Heart right ventricle (tissue), 16 donors: ENCODE measurements around the gene PHLPP1. TPM values are rescaled to one million over a fixed set of nuclear protein-coding genes. Genes with fewer than 3 reads are reported as not detected.
A peak's percentile ranks its signal among the peaks of the same experiment; 100 is the strongest.

ENCODE experiments used
- ATAC-seq, 8 donors: fragments of 200-7000 bp; cut with Tn5 transposase; one replicate each; pipeline ENCODE4 v1.9.1; 2020; ENCODE audit warnings: mild to moderate bottlenecking in 8 of 8, moderate library complexity in 8 of 8, moderate number of reproducible peaks in 1 of 8
- DNase-seq, 2 donors: peaks; one replicate each; pipeline ENCODE4 v3.0.0-alpha.2; 2020
- H3K27ac ChIP-seq, 10 donors: fragments of 200-600 bp; sonication (generic) in 2 of 10; one replicate each; pipeline versions ENCODE4 v1.5.0 to v1.8.0; 2020 to 2022; ENCODE audit warnings: mild to moderate bottlenecking in 3 of 10
- H3K27me3 ChIP-seq, 7 donors: fragments of 200-600 bp; one replicate each; pipeline ENCODE4 v1.8.0; 2021 to 2022; ENCODE audit warnings: mild to moderate bottlenecking in 2 of 7
- H3K36me3 ChIP-seq, 9 donors: fragments of 200-600 bp; sonication (generic) in 1 of 9; one replicate each; pipeline versions ENCODE4 v1.5.0 to v1.8.0; 2020 to 2022; ENCODE audit warnings: mild to moderate bottlenecking in 2 of 9
- H3K4me1 ChIP-seq, 9 donors: fragments of 200-600 bp; sonication (generic) in 1 of 9; one replicate each; pipeline versions ENCODE4 v1.5.0 to v1.8.0; 2020 to 2022; ENCODE audit warnings: mild to moderate bottlenecking in 4 of 9
- H3K4me3 ChIP-seq, 10 donors: fragments of 200-600 bp; sonication (generic) in 2 of 10; one replicate each; pipeline versions ENCODE4 v1.5.0 to v1.8.0; 2020 to 2022; ENCODE audit warnings: mild to moderate bottlenecking in 7 of 10, moderate library complexity in 2 of 10
- H3K9me3 ChIP-seq, 11 donors: fragments of 200-600 bp in 10 of 11; sonication (generic) in 2 of 11; one replicate each; pipeline versions ENCODE4 v1.5.0 to v1.8.0; 2013 to 2022; ENCODE audit warnings: mild to moderate bottlenecking in 2 of 11, control low read depth in 1 of 11, moderate library complexity in 1 of 11
- CTCF ChIP-seq, 9 donors: fragments of 200-600 bp; sonication (generic) in 2 of 9; IDR thresholded peaks; one replicate each; pipeline versions ENCODE4 v1.5.0 to v1.8.0; 2021 to 2022; ENCODE audit warnings: antibody characterized with exemption in 9 of 9, mild to moderate bottlenecking in 5 of 9, moderate library complexity in 1 of 9
- WGBS, 2 donors: extraction: QIAGEN DNeasy Blood & Tissue Kit; methylation state at CpG; one replicate each; pipeline ENCODE4 v1.1.7; 2013; ENCODE audit warnings: inconsistent platforms in 1 of 2; 5-methylcytosine and 5-hydroxymethylcytosine counted together
- intact Hi-C, 10 donors: fragments of 100-400 bp; cut with DNase I; formaldehyde crosslinking; loops; one replicate each; pipeline versions ENCODE4 v1.11.1 to v1.14.2; 2022
- polyA plus RNA-seq, 2 donors: library from polyadenylated mRNA; stranded (reverse); fragments of 200-250 nt; gene quantifications; one replicate each; pipeline ENCODE4 v1.2.3, GENCODE V29; 2013
- total RNA-seq, 10 donors: library from RNA; stranded (reverse); fragmentation: NEBNext Ultra II Directional in 3 of 10; extraction: Animal tissue kit (Norgen Biotek cat#: 25700) in 3 of 10; gene quantifications; one replicate each; pipeline versions ENCODE4 v1.2.1 to v1.2.4, GENCODE V29; 2021 to 2023
- donor health status: Arrhythmogenic right ventricular cardiomyopathy.
- donor health status: ischemic (EF 13 %, LVEDD 7.1; RV severe dilation, severe dysfunction).
- donor health status: healthy with polysubstance abuse.
- donor health status: DM: no; HTN: yes; CAD: no.
- donor health status: DM: no; HTN: no; CAD: no.
- donor health status: ischemic (EF 25% LVEDD 6.9; RV normal size, moderate dysfunction).
- donor health status: ischemic (EF 25% LVEDD 5.7; RV mildly dilated, moderate dysfunction).
- donor health status: healthy.
- donor health status: DM: yes; HTN: yes; CAD: no.
- donor health status: Ischemic cardiomyopathy.
- donor health status: ischemic (EF 35%, LVEDD 5.7; RV mildly dilated, moderate dysfunction).
- donor health status: nonischemic (EF 11% LVEDD 7.7; RV severe dilation, severe dysfunction).
- donor health status: DM: yes; HTN: yes; CAD: no.
- donor health status: PGD.
- donor health status: ischemic (EF 29% LVEDD 5.4; RV normal size, mild dysfunction).
- donor health status: nonischemic (EF 23%, LVEDD 6.1; RV moderate dilation, normal function).

PHLPP1 gene
- total and polyA plus RNA-seq, 12 donors, result 1.8 to 10.7 (median 8.0) TPM

- intact Hi-C loops, result loop anchor here in 1 of 10 donors (10.0 kb wide), 1 partner anchor 128 kb away; no protein-coding TSS in a partner anchor
- Histone ChIP-seq H3K36me3 (no peaks in the 10 kb centered on the region), H3K27ac (no peak overlapping the region), H3K9me3 (peaks cover 0 to 3% (median 0%) of the 10 kb centered on the region in 11 donors), H3K27me3 (no peaks in the 10 kb centered on the region), H3K4me1 (peaks cover 0 to 54% (median 17%) of the 10 kb centered on the region in 9 donors), H3K4me3 (no peak overlapping the region)
- DNase-seq (no peak), ATAC-seq (no peak)
- TF ChIP-seq CTCF (IDR thresholded peaks at IDR 0.05), result no peak
- WGBS, 2 donors, result 59 to 66% methylated on average over 2 of the region's 2 CpGs
These were observed 147.1 kb downstream of the PHLPP1 start for GRCh38 chr18:62862466-62862865.

GRCh38 chr18:62863579-62864001 is 148.2 kb downstream of the PHLPP1 start:
- no peak for TF ChIP-seq CTCF (IDR thresholded peaks at IDR 0.05)
- whole genome bisulfite sequencing, 2 donors, result 58 to 83% methylated on average over 3 of the region's 3 CpGs

DNA sequence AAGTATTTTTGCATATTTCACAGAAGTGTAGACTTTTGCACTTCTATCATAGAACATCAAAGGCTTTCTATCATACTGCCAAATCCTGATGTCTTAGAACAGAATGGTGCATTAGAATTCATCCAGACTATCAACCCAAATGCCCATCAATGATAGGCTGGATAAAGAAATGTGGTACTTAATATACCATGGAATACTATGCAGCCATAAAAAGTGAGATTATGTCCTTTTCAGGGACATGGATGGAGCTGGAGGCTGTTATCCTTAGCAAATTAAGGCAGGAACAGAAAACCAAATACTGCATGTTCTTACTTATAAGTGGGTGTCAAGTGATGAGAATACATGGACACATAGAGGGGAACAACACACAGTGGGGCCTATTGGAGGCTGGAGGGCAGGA is 150.2 kb downstream of the PHLPP1 start:
- intact Hi-C loops, result loop anchor here in 1 of 10 donors (10.0 kb wide), 1 partner anchor 131 kb away; no protein-coding TSS in a partner anchor
- DNase-seq (no peak), ATAC-seq (no peak)
- Histone ChIP-seq H3K27ac (no peak overlapping the region), H3K4me1 (peaks cover 0 to 33% (median 3%) of the 10 kb centered on the region in 9 donors), H3K27me3 (no peaks in the 10 kb centered on the region), H3K36me3 (no peaks in the 10 kb centered on the region), H3K9me3 (peaks cover 0 to 3% (median 0%) of the 10 kb centered on the region in 11 donors), H3K4me3 (no peak overlapping the region)
- no peak for TF ChIP-seq CTCF (IDR thresholded peaks at IDR 0.05)

More at GRCh38 chr18:62863579-62864001, 148.2 kb downstream of the PHLPP1 start:
- intact Hi-C loops, result loop anchor here in 1 of 10 donors (10.0 kb wide), 1 partner anchor 129 kb away; no protein-coding TSS in a partner anchor
- Histone ChIP-seq H3K4me1 (peaks cover 0 to 42% (median 12%) of the 10 kb centered on the region in 9 donors), H3K9me3 (peaks cover 0 to 3% (median 0%) of the 10 kb centered on the region in 11 donors), H3K27me3 (no peaks in the 10 kb centered on the region), H3K4me3 (no peak overlapping the region), H3K27ac (no peak overlapping the region), H3K36me3 (no peaks in the 10 kb centered on the region)
- ATAC-seq, result peak in 2 of 8 donors; percentile 28 to 60
- peak in 1 of 2 donors; percentile 25 for DNase-seq

DNA sequence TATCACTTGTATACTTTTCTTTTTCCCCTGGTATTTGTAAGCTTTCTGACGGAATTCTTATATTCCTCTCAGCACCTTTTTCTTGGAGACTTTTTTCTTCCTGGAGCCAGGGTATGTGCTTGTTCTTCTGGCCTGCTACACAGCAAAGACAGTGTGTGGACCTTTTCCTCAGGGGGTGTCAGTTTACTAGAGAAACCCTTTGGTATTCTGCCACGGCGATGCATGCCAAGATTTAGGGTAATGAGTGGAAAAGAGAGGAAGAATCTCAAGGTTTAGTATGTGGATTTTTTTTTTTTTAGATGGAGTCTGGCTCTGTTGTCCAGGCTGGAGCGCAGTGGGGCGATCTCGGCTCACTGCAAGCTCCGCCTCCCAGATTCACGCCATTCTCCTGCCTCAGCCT is 152.2 kb downstream of the PHLPP1 start:
- H3K9me3 ChIP-seq, result peaks cover 0 to 3% (median 0%) of the 10 kb centered on the region in 11 donors
- WGBS, 2 donors, result 91 to 94% methylated on average over 8 of the region's 8 CpGs
- H3K36me3 ChIP-seq, result no peaks in the 10 kb centered on the region
- intact Hi-C loops, result loop anchor here in 1 of 10 donors (10.0 kb wide), 1 partner anchor 133 kb away; no protein-coding TSS in a partner anchor
- ATAC-seq, result no peak
- DNase-seq, result no peak
- no peak overlapping the region for H3K4me3 ChIP-seq
- no peak overlapping the region for H3K27ac ChIP-seq
- no peak for TF ChIP-seq CTCF (IDR thresholded peaks at IDR 0.05)
- peaks cover 0 to 20% (median 3%) of the 10 kb centered on the region in 9 donors for H3K4me1 ChIP-seq
- H3K27me3 ChIP-seq, result no peaks in the 10 kb centered on the region
